ENCODE measurements around the gene TTYH1. TPM values are rescaled to one million over a fixed set of nuclear protein-coding genes. Genes with fewer than 3 reads are reported as not detected.
A peak's percentile ranks its signal among the peaks of the same experiment; 100 is the strongest.

Gene TTYH1
- total and polyA plus RNA-seq, 3 donors from 2014 or later, result 126 to 248 (median 226) TPM

DNA sequence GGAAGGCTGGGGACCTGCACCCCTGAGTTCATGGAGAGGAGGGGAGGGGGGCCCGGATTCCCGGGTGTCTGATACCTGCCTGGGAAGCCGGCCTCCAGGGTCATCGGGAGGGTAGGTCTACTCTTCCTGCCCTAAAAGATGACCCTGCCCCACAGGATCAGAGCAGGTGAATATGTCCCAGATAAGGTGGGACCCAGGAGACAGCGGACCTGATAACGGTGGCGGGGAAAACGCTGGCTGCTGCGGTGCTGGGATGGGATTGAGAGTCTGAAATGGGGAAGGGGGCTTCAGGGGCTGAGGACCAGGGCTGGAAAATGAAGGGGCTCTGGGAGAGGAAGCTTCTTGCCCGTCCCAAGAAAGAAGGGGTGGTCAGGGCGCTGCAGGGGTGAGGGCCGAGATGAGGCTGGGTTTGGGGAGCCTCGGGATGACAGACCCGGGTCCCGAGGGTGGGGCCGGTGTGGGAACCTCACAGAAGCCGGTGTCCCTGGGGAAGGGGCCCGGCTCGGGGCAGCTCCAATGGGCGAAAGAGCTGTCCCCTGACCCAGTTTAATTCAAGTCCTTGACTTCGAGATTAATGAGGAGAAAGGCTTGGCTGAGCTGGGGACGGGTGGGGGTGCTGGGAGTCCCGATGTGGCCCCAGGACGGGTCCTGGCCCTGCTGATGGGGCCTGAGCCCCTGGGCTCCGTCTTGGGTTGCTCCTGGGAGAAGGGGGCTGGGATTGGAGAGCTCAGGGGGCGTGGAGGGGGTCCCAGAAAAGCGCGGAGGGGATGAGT lies 823 bp downstream of the TTYH1 start:
- Histone ChIP-seq H3K4me1 (peaks cover 22% of the 10 kb centered on the region), H3K36me3 (ENCODE audit: low read depth, missing control alignments) (no peaks in the 10 kb centered on the region), H3K9me3 (no peaks in the 10 kb centered on the region), H3K27ac (peak overlapping the region; percentile 66 to 69), H3K27me3 (no peaks in the 10 kb centered on the region), H3K4me3 (peak overlapping the region; percentile 49 to 70)
- WGBS, 2 donors, result 2 to 3% methylated on average over 13 to 28 of the region's 28 CpGs
- intact Hi-C loops (cut with DNase I; ENCODE audit: low total_unique reads), result no loop called here
- DNase-seq, result no peak
- no peak for TF ChIP-seq POLR2A (IDR thresholded peaks at IDR 0.05)
- TF ChIP-seq, protein P1, sequence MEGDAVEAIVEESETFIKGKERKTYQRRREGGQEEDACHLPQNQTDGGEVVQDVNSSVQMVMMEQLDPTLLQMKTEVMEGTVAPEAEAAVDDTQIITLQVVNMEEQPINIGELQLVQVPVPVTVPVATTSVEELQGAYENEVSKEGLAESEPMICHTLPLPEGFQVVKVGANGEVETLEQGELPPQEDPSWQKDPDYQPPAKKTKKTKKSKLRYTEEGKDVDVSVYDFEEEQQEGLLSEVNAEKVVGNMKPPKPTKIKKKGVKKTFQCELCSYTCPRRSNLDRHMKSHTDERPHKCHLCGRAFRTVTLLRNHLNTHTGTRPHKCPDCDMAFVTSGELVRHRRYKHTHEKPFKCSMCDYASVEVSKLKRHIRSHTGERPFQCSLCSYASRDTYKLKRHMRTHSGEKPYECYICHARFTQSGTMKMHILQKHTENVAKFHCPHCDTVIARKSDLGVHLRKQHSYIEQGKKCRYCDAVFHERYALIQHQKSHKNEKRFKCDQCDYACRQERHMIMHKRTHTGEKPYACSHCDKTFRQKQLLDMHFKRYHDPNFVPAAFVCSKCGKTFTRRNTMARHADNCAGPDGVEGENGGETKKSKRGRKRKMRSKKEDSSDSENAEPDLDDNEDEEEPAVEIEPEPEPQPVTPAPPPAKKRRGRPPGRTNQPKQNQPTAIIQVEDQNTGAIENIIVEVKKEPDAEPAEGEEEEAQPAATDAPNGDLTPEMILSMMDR (IDR thresholded peaks at IDR 0.05), result no peak

DNA sequence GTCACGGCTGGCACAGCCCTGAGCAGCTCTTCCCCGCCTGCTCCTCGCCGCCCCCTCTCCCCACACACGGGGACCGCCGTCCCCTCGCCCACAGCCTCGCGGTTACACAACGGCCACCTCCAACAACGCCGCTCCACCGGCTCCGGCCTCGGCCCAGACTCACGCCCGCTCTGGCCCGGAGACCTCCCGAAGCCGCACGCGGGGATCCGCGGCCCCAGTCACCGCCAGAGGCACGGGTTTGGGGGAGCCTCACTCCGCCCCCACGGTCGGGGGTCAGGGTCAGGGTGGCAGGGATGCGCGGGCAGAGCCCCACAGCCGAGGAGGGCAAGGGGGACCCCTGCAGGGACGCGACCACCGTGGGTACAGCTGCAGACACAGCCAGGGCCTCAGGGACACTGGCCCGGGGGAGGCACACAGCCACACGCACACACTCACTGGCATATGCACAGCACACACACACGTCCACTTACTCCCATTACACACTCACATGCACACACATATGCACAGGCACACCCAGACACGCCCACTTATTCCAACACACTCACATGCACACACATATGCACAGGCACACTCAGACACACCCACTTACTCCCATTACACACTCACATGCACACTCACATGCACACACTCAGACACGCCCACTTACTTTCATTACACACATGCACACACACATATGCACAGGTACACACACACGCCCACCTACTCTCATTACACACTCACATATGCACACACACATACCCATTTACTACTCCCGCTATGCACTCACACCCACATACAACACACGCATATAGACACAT lies 1.6 kb downstream of the TTYH1 start:
- H3K4me3 ChIP-seq, result peak overlapping the region; percentile 49 to 70
- peak overlapping the region; percentile 66 to 69 for H3K27ac ChIP-seq
- H3K36me3 ChIP-seq (ENCODE audit: low read depth, missing control alignments), result no peaks in the 10 kb centered on the region
- no peak for DNase-seq
- 29 to 40% methylated on average over 23 to 40 of the region's 44 CpGs for WGBS, 2 donors
- H3K27me3 ChIP-seq, result no peaks in the 10 kb centered on the region
- no peak for TF ChIP-seq POLR2A (IDR thresholded peaks at IDR 0.05)
- TF ChIP-seq, protein P1 (IDR thresholded peaks at IDR 0.05), result no peak
- H3K9me3 ChIP-seq, result no peaks in the 10 kb centered on the region
- H3K4me1 ChIP-seq, result peaks cover 25% of the 10 kb centered on the region
- intact Hi-C loops (cut with DNase I; ENCODE audit: low total_unique reads), result no loop called here

DNA sequence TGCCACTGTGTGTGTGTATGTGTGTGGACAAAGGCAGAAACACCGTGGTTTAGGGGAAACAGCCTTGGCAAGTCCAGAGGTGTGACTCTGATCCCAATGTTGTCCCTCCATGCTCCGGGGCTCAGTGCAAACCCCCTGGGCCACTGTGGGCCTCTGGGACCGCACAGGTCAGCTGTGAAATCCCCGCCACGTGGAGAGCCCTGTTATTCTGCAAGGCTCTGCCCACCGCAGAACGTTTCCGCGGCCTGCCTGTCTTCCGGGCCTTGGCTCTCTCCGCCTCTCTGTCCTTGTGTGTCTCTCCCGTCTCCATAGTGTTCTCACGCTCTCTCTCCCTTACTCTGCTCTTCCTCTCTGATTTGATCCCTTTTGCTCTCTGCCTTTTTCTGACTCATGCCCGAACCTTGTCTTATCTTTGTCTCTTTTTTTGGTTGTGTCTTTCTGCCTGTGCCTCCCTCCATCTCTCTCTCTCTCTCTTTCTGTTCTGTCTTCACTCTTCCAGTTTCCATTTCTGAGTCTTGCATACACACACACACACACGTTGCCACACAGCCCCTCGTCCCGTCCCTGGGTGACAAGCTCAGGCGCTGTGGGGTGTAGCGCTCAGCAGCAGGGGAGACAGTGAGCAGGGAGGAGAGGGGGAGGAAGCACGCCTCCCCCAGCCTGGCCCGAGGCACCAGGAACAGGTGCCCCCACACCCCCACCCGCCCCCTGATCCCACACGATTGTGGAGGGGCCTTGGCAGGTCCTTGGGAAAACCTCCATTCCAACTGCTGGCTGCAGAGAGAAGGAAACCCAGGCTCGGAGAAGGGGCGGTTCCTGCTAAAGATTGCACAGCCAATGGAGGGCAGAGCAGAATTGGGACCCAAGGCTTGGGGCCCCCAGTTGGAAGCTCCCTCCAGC lies 3.0 kb downstream of the TTYH1 start:
- intact Hi-C loops (cut with DNase I; ENCODE audit: low total_unique reads), result no loop called here
- no peaks in the 10 kb centered on the region for H3K27me3 ChIP-seq
- peak; percentile 62 for DNase-seq
- TF ChIP-seq, protein P1 (IDR thresholded peaks at IDR 0.05), result no peak
- no peak for TF ChIP-seq POLR2A (IDR thresholded peaks at IDR 0.05)
- peaks cover 25% of the 10 kb centered on the region for H3K4me1 ChIP-seq
- H3K27ac ChIP-seq, result peak overlapping the region; percentile 61 to 69
- 21 to 37% methylated on average over 21 to 25 of the region's 25 CpGs for WGBS, 2 donors
- no peaks in the 10 kb centered on the region for H3K9me3 ChIP-seq
- H3K36me3 ChIP-seq (ENCODE audit: low read depth, missing control alignments), result no peaks in the 10 kb centered on the region
- H3K4me3 ChIP-seq, result no peak overlapping the region

DNA sequence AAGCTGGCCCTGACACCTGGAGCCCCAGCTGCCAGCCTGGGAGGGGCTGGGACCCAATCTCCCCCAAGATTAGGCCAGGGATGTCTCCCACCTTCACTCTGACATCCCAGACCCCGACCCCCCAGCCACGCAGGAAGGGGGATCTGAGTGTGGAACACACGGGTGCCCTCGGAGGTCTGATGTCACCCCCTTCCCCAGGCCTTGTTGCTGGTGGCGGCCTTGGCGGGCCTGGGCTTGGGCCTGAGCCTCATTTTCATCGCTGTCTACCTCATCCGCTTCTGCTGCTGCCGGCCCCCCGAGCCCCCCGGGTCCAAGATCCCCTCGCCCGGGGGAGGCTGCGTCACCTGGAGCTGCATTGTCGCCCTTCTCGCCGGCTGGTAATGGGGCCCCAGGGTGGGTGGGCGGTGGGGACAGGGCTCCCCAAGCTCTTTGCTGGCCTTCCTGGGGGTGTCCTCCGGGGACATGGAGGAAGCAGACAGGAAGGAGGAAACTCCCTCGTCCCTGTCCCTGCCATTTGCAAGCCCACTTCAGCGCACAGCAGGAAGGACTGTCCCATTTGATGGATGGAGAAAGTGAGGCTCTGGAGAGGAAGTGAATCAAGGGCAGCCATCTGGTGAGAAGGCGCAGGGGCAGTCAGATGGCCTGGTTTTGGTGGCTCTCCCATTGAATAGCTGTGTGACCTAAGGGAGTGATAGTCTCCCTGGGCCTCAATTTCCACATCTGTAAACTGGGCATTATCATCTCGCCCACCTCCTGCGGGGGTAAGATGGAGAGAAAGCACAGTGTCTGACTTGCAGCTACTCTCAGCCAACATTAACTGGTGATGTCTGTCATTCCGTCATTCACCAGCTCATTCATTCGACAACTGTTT lies 3.9 kb downstream of the TTYH1 start:
- intact Hi-C loops (cut with DNase I; ENCODE audit: low total_unique reads), result no loop called here
- 77 to 89% methylated on average over 7 to 26 of the region's 26 CpGs for WGBS, 2 donors
- Histone ChIP-seq H3K36me3 (ENCODE audit: low read depth, missing control alignments) (no peaks in the 10 kb centered on the region), H3K4me3 (no peak overlapping the region), H3K4me1 (peaks cover 25% of the 10 kb centered on the region), H3K9me3 (no peaks in the 10 kb centered on the region), H3K27ac (peak overlapping the region; percentile 61 to 69), H3K27me3 (no peaks in the 10 kb centered on the region)
- DNase-seq, result no peak
- TF ChIP-seq POLR2A (IDR thresholded peaks at IDR 0.05), result no peak
- TF ChIP-seq, protein P1 (IDR thresholded peaks at IDR 0.05), result no peak

Data from testis (tissue), 3 donors.